ENCODE measurements around the gene HAPSTR1. TPM values are rescaled to one million over a fixed set of nuclear protein-coding genes. Genes with fewer than 3 reads are reported as not detected.
"Not testable (repeated sequence)": the region's sequence is repeated elsewhere in the genome, so short reads cannot be mapped to it uniquely, and the experiment has no call there.

HAPSTR1 gene
- total RNA-seq, 2 donors from 2014 or later: 36.1 to 38.6 TPM

DNA sequence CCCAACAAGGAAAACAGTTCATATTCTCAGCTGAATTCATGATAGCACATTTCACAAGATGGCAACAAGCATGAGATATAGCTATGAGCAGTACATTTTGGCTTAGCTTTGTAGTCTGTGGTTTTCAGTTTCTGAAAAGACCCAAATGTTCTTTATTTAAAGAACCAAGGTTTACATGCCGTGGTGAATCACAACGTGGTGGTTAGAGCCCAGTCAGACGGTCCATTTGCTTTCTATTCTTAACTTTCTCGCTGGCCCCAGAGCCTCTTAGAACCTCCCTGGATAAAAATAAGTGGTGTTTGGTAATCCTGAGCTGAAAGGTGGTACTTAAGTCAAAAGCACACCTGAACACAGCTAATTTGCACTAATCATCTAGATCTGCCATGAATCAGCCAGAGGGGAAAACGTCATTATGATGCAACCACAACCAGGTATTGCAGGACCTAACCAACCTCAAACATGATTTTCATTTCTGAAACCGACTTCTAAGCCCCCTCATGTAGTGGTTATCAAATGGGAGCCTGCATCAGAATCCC is 18.6 kb upstream of the HAPSTR1 start:
- H3K27ac ChIP-seq: no peak overlapping the region

DNA sequence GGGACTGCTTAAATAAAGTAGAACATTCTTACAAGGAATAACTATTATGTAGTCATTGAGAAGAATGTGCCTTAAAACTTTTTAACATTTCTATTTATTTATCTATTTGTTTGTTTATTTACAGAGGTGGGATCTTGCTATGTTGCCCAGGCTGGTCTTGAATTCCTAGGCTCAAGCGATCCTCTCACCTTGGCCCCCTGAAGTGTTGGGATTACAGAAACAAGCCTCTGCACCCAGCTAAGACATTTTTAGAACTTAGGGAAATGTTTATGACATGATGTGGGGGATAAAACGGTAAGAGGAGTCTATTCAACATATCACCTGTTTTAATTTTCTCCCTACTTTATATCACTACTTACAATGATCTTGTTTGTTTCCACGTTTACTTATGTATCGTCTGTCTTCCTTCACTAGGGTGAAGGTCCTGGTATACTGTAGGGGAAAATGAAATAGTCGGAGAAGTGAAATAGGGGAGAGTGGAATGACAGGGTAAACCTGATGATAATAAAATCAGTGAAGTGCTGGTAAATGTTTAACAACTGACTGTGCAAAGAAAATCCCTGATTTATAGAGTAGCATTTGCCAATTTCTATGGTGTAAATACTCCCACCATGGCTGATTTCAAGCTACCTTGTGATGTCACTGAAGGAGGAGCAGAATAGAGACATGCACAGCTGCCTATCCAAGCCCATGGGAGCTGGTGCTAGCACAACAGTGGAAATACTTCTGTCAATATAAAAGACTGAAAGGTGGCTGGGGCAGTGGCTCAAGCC is 16.0 kb upstream of the HAPSTR1 start:
- H3K4me1 ChIP-seq: no peaks in the 10 kb centered on the region
- DNase-seq (ENCODE audit: low spot score): no peak
- H3K36me3 ChIP-seq: no peaks in the 10 kb centered on the region
- no peak overlapping the region for H3K4me3 ChIP-seq
- H3K27me3 ChIP-seq: no peaks in the 10 kb centered on the region
- H3K27ac ChIP-seq: no peak overlapping the region
- H3K9me3 ChIP-seq: no peaks in the 10 kb centered on the region
- TF ChIP-seq, protein P1, sequence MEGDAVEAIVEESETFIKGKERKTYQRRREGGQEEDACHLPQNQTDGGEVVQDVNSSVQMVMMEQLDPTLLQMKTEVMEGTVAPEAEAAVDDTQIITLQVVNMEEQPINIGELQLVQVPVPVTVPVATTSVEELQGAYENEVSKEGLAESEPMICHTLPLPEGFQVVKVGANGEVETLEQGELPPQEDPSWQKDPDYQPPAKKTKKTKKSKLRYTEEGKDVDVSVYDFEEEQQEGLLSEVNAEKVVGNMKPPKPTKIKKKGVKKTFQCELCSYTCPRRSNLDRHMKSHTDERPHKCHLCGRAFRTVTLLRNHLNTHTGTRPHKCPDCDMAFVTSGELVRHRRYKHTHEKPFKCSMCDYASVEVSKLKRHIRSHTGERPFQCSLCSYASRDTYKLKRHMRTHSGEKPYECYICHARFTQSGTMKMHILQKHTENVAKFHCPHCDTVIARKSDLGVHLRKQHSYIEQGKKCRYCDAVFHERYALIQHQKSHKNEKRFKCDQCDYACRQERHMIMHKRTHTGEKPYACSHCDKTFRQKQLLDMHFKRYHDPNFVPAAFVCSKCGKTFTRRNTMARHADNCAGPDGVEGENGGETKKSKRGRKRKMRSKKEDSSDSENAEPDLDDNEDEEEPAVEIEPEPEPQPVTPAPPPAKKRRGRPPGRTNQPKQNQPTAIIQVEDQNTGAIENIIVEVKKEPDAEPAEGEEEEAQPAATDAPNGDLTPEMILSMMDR (IDR thresholded peaks at IDR 0.05): no peak

More for the DNA sequence above, 18.6 kb upstream of the HAPSTR1 start:
- Histone ChIP-seq H3K9me3 (no peaks in the 10 kb centered on the region), H3K4me3 (no peak overlapping the region), H3K4me1 (no peaks in the 10 kb centered on the region), H3K36me3 (no peaks in the 10 kb centered on the region), H3K27me3 (no peaks in the 10 kb centered on the region)
- DNase-seq (ENCODE audit: low spot score): no peak
- TF ChIP-seq, protein P1 (IDR thresholded peaks at IDR 0.05): no peak

DNA sequence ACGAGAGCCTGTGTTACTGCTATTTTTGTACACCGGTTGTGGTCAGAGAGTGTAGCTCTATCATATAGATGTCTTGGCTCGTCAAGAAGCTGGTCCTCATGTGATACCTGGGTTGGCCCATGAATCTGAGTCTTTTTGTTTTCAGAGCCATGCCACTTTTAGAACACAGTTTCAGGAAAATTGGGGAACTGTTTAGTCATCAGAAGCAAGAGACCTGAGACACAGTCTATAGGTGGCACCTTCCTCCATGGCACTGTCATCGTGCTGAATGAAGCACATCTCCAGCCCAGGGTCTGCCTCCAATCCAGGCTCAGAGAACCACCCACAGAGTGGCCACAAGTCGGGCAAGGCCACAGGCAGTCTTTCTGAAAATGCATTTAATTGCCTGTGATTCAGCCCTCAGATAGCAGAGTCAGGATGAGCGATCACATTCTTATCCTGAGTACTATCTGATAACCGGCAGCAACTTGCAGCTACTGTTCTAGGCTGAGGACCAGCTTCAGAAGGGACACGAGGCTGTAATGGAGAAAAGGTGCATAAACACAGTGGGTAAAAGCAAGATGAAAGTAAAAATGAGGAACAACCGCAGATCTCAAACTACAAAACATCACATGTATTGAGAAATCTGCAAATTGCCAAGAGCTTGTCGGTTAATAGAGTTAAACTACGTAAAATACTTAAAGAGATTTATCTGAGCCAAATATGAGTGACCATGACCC is 14.2 kb upstream of the HAPSTR1 start:
- TF ChIP-seq, protein P1 (IDR thresholded peaks at IDR 0.05): no peak
- H3K27ac ChIP-seq: no peak overlapping the region
- no peak for DNase-seq (ENCODE audit: low spot score)
- no peaks in the 10 kb centered on the region for H3K36me3 ChIP-seq
- no peaks in the 10 kb centered on the region for H3K9me3 ChIP-seq
- H3K4me1 ChIP-seq: no peaks in the 10 kb centered on the region
- H3K4me3 ChIP-seq: no peak overlapping the region
- H3K27me3 ChIP-seq: no peaks in the 10 kb centered on the region

DNA sequence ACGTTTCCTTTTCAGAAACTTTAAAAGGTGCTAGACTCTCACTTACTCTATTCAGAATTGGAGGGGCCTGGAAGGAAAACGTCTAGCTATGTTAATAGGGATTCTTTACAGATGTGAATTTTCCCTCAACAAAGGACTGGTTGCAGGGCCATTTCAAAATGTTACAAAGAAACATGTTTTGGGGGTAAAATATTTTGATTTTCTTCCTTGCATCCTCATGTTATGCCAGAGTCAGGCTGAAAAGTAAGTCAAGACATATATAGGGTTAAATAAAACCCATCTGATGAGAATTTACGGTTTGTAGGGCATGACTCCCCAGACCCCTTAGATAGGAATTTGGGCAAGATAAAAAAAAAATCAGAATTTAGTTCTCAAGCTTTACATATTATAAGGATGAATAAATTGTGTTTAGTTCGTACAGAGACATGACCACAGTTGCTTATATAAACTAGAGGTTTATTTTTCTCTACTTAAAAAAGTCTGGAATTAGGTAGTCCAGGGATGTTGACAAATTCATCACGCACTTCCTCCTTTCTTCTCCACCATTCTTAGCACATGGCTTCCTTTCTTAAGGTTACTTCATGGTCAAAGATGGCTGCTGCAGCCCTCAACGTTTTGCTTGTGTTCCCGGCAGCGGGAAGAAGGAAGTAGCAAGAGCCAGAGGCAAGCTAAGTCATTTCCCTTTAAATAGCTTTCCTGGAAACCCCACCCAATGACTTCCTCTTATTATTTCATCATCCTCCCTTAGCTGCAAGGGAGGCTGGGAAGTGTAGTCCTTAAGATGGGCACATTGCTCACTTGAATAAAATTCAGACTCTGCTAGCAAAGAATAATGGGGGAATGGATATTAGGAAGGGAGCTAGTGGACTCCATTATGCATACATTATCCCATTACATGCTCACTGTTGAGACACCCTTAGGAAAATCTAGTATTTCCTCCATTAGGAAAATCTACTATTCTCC is 12.7 kb upstream of the HAPSTR1 start:
- not testable (repeated sequence) for H3K27me3 ChIP-seq; H3K4me1 ChIP-seq; H3K36me3 ChIP-seq; H3K4me3 ChIP-seq; H3K9me3 ChIP-seq; DNase-seq (ENCODE audit: low spot score)
- H3K27ac ChIP-seq: peak overlapping the region in 1 of 2 donors; percentile 46

DNA sequence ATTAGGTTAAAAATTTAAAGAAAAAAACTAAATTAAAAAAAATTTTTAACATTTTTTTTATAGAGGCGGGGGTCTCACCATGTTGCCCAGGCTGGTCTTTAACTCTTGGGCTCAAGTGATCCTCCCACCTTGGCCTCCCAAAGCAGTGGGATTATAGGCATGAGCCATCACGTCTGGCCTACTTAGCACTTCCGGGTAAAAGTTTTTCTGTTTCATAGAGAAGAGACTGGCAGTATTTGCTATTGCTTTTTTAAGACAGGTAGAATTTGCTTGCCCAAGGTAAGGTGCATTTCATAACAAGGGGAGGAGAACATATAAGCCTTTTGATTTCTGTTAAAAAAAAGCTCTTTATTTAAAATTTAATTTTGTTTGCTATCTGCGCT is 12.0 kb upstream of the HAPSTR1 start:
- Histone ChIP-seq H3K4me1 (no peaks in the 10 kb centered on the region), H3K27ac (no peak overlapping the region), H3K36me3 (no peaks in the 10 kb centered on the region), H3K4me3 (no peak overlapping the region), H3K27me3 (no peaks in the 10 kb centered on the region), H3K9me3 (no peaks in the 10 kb centered on the region)
- TF ChIP-seq, protein P1 (IDR thresholded peaks at IDR 0.05): no peak
- no peak for DNase-seq (ENCODE audit: low spot score)
